OCI-LY3 (cell line): Measurements from ENCODE around the gene XPO5.
"Not testable (repeated sequence)": the region's sequence is repeated elsewhere in the genome, so short reads cannot be mapped to it uniquely, and the experiment has no call there.

ENCODE experiments used
- H2AFZ ChIP-seq: fragments of 200-600, 300-600 bp; shearing (Covaris generic); 2 replicates; pipeline ENCODE4 v1.6.0; 2014; ENCODE audit warnings: antibody characterized with exemption, low read depth, low read length
- H3K27ac ChIP-seq: fragments of 200-600, 300-600 bp; sonication (generic); 2 replicates; pipeline ENCODE4 v1.5.1; 2014; ENCODE audit warnings: mild to moderate bottlenecking, low read length, moderate library complexity, mixed read lengths
- H3K27me3 ChIP-seq: fragments of 200-600, 300-600 bp; sonication (generic); 2 replicates; pipeline ENCODE4 v1.6.1; 2014; ENCODE audit warnings: low read depth, low read length, mixed read lengths
- H3K36me3 ChIP-seq: fragments of 200-600, 300-600 bp; sonication (generic); replicated peaks from 2 replicates; pipeline ENCODE3; 2014; ENCODE audit warnings: low read depth, low read length, mixed read lengths
- H3K4me1 ChIP-seq: fragments of 300-600, 200-600 bp; sonication (generic); 2 replicates; pipeline ENCODE4 v1.6.1; 2014; ENCODE audit warnings: low read length, mixed read lengths
- H3K4me2 ChIP-seq: fragments of 200-600, 300-600 bp; sonication (generic); 2 replicates; pipeline ENCODE4 v1.6.1; 2014; ENCODE audit warnings: low read length, mixed read lengths
- H3K4me3 ChIP-seq: fragments of 300-600, 200-600 bp; sonication (generic); 2 replicates; pipeline ENCODE4 v1.5.1; 2014; ENCODE audit warnings: antibody characterized with exemption, mild to moderate bottlenecking, low read length, moderate library complexity
- H3K79me2 ChIP-seq: fragments of 300-600, 200-600 bp; shearing (Covaris generic); 2 replicates; pipeline ENCODE4 v1.6.1; 2014; ENCODE audit warnings: mild to moderate bottlenecking, low read length, mixed read lengths
- H3K9ac ChIP-seq: fragments of 300-600, 200-600 bp; shearing (Covaris generic); 2 replicates; pipeline ENCODE4 v1.6.0; 2014; ENCODE audit warnings: mild to moderate bottlenecking, low read length, moderate library complexity
- H3K9me3 ChIP-seq: fragments of 200-600, 300-600 bp; shearing (Covaris generic); 2 replicates; pipeline ENCODE4 v1.6.1; 2014; ENCODE audit warnings: low read length, mixed read lengths; ENCODE audit not compliant: insufficient read depth
- H4K20me1 ChIP-seq: fragments of 200-600, 300-600 bp; sonication (generic); 2 replicates; pipeline ENCODE4 v1.6.1; 2016; ENCODE audit warnings: low read length, mixed read lengths; ENCODE audit not compliant: insufficient read depth
- CTCF ChIP-seq: fragments of 200-600, 300-600 bp; sonication (generic); IDR thresholded peaks from 2 replicates; pipeline ENCODE4 v1.5.1; 2014; ENCODE audit warnings: antibody characterized with exemption, low read length, low read depth
- EZH2phosphoT487 ChIP-seq: fragments of 200-600 bp; shearing (Covaris generic); IDR thresholded peaks from 2 replicates; pipeline ENCODE4 v1.6.1; 2018; ENCODE audit warnings: antibody characterized with exemption, mixed run types, low read depth

XPO5 gene

GRCh38 chr6:43547222-43547621 is 28.6 kb downstream of the XPO5 start:
- H3K4me1 ChIP-seq = no peaks in the 10 kb centered on the region
- H3K27me3 ChIP-seq = no peaks in the 10 kb centered on the region
- H3K4me2 ChIP-seq = no peak overlapping the region
- no peaks in the 10 kb centered on the region for H4K20me1 ChIP-seq
- no peak overlapping the region for H2AFZ ChIP-seq
- no peak overlapping the region for H3K27ac ChIP-seq
- no peaks in the 10 kb centered on the region for H3K79me2 ChIP-seq
- H3K9ac ChIP-seq = no peak overlapping the region
- no peaks in the 10 kb centered on the region for H3K9me3 ChIP-seq
- peaks cover 60% of the 10 kb centered on the region for H3K36me3 ChIP-seq
- TF ChIP-seq CTCF (no peak), EZH2phosphoT487 (no peak)
- H3K4me3 ChIP-seq = no peak overlapping the region

GRCh38 chr6:43544461-43544860 is 31.4 kb downstream of the XPO5 start:
- Histone ChIP-seq H3K9me3 (no peaks in the 10 kb centered on the region), H3K4me2 (no peak overlapping the region), H3K4me3 (no peak overlapping the region), H3K27me3 (no peaks in the 10 kb centered on the region), H2AFZ (no peak overlapping the region), H4K20me1 (no peaks in the 10 kb centered on the region), H3K4me1 (no peaks in the 10 kb centered on the region), H3K9ac (no peak overlapping the region), H3K36me3 (peaks cover 58% of the 10 kb centered on the region), H3K79me2 (no peaks in the 10 kb centered on the region), H3K27ac (no peak overlapping the region)
- TF ChIP-seq EZH2phosphoT487 (no peak), CTCF (no peak)

- H3K4me2 ChIP-seq = no peak overlapping the region
- TF ChIP-seq EZH2phosphoT487 = no peak
- no peak overlapping the region for H3K4me3 ChIP-seq
- peaks cover 52% of the 10 kb centered on the region for H3K36me3 ChIP-seq
- no peaks in the 10 kb centered on the region for H3K79me2 ChIP-seq
- no peak overlapping the region for H3K27ac ChIP-seq
- H3K9me3 ChIP-seq = no peaks in the 10 kb centered on the region
- no peaks in the 10 kb centered on the region for H3K4me1 ChIP-seq
- H3K27me3 ChIP-seq = no peaks in the 10 kb centered on the region
- no peak overlapping the region for H2AFZ ChIP-seq
- no peak overlapping the region for H3K9ac ChIP-seq
- no peaks in the 10 kb centered on the region for H4K20me1 ChIP-seq
Measured at GRCh38 chr6:43541774-43542471, 33.9 kb downstream of the XPO5 start.

GRCh38 chr6:43540507-43540906 is 35.3 kb downstream of the XPO5 start:
- no peaks in the 10 kb centered on the region for H4K20me1 ChIP-seq
- no peaks in the 10 kb centered on the region for H3K79me2 ChIP-seq
- no peak overlapping the region for H2AFZ ChIP-seq
- H3K9me3 ChIP-seq = no peaks in the 10 kb centered on the region
- H3K27ac ChIP-seq = no peak overlapping the region
- H3K4me3 ChIP-seq = no peak overlapping the region
- H3K4me1 ChIP-seq = no peaks in the 10 kb centered on the region
- TF ChIP-seq EZH2phosphoT487 (no peak), CTCF (no peak)
- no peak overlapping the region for H3K4me2 ChIP-seq
- no peaks in the 10 kb centered on the region for H3K27me3 ChIP-seq
- peaks cover 39% of the 10 kb centered on the region for H3K36me3 ChIP-seq
- no peak overlapping the region for H3K9ac ChIP-seq

- H4K20me1 ChIP-seq, H3K79me2 ChIP-seq, H3K27me3 ChIP-seq, H3K4me2 ChIP-seq, H3K9ac ChIP-seq, H3K4me3 ChIP-seq, H2AFZ ChIP-seq, H3K27ac ChIP-seq, H3K9me3 ChIP-seq, H3K4me1 ChIP-seq: not testable (repeated sequence)
- peaks cover 34% of the 10 kb centered on the region for H3K36me3 ChIP-seq
Measured at GRCh38 chr6:43539409-43539808, 36.4 kb downstream of the XPO5 start.

- not testable (repeated sequence) for H3K79me2 ChIP-seq, H3K4me2 ChIP-seq
Measured at GRCh38 chr6:43538986-43539385, 36.9 kb downstream of the XPO5 start.

More at GRCh38 chr6:43538986-43539385, 36.9 kb downstream of the XPO5 start:
- H3K4me3 ChIP-seq, H4K20me1 ChIP-seq, H3K9me3 ChIP-seq, H3K9ac ChIP-seq, H2AFZ ChIP-seq, H3K4me1 ChIP-seq, H3K27ac ChIP-seq, H3K27me3 ChIP-seq: not testable (repeated sequence)
- H3K36me3 ChIP-seq = peaks cover 36% of the 10 kb centered on the region
